ENCODE data around the gene MTRFR.

MTRFR gene

DNA sequence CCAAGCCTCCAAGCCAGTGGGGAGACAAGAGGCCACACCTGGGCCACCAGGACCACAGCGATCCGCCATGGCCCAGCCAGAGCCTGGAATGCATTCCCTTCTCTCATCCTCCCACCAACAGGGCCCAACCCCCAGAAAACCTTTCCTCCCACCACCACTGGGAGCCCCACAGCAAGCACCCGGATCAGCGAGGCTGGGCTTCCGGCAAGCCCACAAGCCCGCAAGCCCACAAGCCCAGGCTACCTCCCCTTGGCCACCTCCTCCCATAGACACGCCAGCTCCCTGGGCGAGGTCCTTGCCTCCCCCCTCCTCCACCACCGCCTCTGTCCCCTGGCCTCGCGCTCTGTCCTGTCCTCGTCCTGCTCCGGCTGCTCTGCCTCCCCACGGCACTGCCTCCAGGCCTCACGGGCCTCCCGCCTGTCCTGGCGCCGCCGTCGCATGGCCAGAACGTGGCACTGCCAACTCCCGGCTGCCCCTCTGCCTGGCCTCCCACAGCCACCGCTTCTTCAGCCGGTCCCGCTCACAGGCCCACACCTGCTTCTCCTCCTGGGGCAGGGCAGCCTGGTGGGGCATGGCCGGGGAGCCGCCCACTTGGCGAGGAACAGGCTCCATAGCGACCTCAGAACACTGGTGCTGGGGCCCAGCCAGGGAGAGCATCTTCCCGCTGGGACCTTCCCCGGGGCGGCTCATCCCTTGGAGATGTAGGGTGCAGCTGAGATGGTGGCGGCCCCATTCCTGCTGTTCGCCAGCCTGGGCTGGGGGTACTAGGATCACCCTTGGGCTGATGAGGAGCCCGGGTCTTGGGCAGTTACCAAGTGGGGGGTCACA, 32.8 kb downstream of the MTRFR start:
- Histone ChIP-seq H3K9me3 (ENCODE audit: insufficient read depth, low read depth, low read length) (peaks cover 1% of the 10 kb centered on the region; the same call in 1 of the 2 replicates), H3K36me3 (ENCODE audit: insufficient read depth, low read length) (peaks cover 65% of the 10 kb centered on the region), H3K27ac (ENCODE audit: low read depth, low read length) (no peak overlapping the region), H3K27me3 (ENCODE audit: insufficient read depth, low read length) (no peaks in the 10 kb centered on the region), H3K9ac (ENCODE audit: low read depth, low read length) (no peak overlapping the region), H3K4me3 (ENCODE audit: low read length) (no peak overlapping the region), H3K4me1 (ENCODE audit: insufficient read depth, low read length) (peaks cover 13% of the 10 kb centered on the region; the same call in 1 of the 2 replicates)
- 94% methylated on average over 35 of the region's 35 CpGs for WGBS

DNA sequence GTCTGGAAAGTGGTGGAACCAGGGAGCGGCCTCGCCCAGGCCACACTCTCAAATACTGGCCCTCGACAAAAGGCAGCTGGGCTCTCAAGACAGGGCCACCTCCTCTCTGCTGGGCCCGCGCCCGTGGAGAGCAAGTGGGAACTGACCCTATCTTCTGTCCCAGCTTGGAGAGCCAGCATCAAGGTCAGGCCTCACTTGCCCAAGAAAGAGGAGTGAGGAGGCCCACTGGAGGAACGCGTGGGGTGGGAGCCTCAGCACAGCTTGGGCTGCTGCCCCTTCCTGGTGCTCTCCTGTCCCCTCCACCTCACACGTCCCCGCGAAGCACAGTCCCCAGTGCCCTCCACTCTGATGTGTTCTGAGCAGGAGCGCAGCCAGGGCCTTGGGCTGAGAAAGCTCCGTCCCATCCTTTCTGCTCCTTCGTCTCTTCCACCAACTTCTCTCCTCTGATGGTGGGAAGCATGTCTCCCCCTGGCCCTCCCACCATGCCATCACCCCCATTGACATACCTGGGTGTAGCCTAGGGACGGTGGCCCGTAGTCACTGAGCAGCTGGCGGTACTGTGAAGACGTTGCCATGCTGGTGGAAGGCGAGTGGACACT, 33.5 kb downstream of the MTRFR start:
- no peaks in the 10 kb centered on the region for H3K27me3 ChIP-seq (ENCODE audit: insufficient read depth, low read length)
- no peak overlapping the region for H3K27ac ChIP-seq (ENCODE audit: low read depth, low read length)
- H3K9me3 ChIP-seq (ENCODE audit: insufficient read depth, low read depth, low read length) = no peaks in the 10 kb centered on the region
- H3K9ac ChIP-seq (ENCODE audit: low read depth, low read length) = no peak overlapping the region
- H3K4me3 ChIP-seq (ENCODE audit: low read length) = no peak overlapping the region
- H3K36me3 ChIP-seq (ENCODE audit: insufficient read depth, low read length) = peaks cover 58% of the 10 kb centered on the region
- WGBS = 95% methylated on average over 19 of the region's 19 CpGs
- H3K4me1 ChIP-seq (ENCODE audit: insufficient read depth, low read length) = peaks cover 13% of the 10 kb centered on the region; the same call in 1 of the 2 replicates

DNA sequence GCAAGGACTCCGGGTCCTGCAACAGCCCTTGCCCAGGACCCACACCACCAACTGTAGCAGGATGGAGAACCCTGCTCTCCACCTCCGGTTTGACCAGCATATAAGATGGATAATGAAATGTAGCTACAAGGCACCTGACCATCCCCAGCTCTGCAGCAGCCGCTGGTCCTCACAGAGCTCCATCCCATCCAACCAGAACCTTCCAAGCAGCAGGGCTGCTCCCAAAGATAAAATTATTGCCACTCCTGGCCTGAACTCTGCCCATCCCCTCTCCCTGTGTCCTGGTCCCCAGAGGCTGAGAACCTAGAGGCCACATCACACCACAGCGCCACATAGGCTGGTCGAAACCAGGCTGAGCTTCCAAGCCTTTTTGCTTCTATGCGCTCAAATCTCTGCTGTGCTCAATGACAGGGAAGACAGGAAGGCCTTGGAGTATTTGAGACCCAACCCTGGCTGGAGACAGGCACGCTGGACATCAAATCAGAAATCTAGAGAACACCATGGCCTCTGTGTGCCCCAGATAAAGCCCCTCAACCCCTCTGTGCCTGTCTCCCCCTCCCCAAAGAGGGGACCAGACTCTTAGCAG, 34.2 kb downstream of the MTRFR start:
- WGBS = 88% methylated on average over 6 of the region's 7 CpGs
- H3K36me3 ChIP-seq (ENCODE audit: insufficient read depth, low read length) = peaks cover 52% of the 10 kb centered on the region
- H3K27ac ChIP-seq (ENCODE audit: low read depth, low read length) = peak overlapping the region; percentile 20; the same call in 1 of the 2 replicates

DNA sequence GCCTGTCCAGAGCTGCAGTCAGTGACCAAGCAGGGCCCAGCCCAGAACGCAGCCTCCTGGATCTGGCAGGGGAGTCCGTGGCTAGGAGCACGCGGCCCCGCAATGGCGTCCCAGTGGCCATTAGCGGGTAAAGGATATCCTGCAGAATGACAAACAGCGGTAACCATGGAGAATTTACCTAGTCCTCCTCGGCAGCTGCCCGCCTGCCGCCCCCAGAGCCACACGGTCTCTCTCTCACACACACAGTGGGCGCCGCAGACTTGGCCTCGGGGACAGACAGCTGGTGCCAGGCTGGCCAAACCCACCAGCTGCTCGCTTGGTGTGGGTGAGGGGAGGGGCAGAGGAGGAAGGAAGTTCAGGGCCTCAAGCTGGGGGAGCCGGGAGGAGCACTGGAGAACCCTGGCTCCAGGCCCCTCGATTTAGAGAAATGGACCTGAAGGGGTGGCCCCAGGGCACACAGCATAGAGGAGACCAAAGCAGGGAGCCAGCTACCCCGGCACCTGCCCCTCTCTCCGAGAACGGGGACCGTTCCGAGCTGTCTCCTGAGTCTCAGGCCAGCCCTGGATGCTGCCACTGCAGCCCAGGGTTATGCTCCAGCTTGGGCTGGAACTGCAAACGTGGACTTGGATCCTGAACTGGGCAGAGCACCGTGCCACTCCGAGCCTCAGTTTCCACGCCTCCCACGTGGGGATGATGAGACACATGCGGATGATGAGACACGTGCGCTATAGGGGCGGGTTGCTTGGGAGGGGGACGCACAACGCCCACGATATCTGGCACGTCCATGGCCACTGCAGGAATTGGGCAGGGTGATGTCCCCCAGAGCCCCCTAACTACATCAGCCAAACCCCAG, 35.0 kb downstream of the MTRFR start:
- peaks cover 46% of the 10 kb centered on the region for H3K36me3 ChIP-seq (ENCODE audit: insufficient read depth, low read length)
- no peak overlapping the region for H3K4me3 ChIP-seq (ENCODE audit: low read length)
- H3K27ac ChIP-seq (ENCODE audit: low read depth, low read length) = peak overlapping the region; percentile 94
- H3K4me1 ChIP-seq (ENCODE audit: insufficient read depth, low read length) = peaks cover 21% of the 10 kb centered on the region; the same call in 1 of the 2 replicates
- WGBS = 92% methylated on average over 36 of the region's 36 CpGs
- H3K9ac ChIP-seq (ENCODE audit: low read depth, low read length) = peak overlapping the region; percentile 97; the same call in 1 of the 2 replicates
- H3K27me3 ChIP-seq (ENCODE audit: insufficient read depth, low read length) = no peaks in the 10 kb centered on the region
- H3K9me3 ChIP-seq (ENCODE audit: insufficient read depth, low read depth, low read length) = no peaks in the 10 kb centered on the region

More for the DNA sequence above, 34.2 kb downstream of the MTRFR start:
- H3K4me3 ChIP-seq (ENCODE audit: low read length) = no peak overlapping the region
- peaks cover 14% of the 10 kb centered on the region; the same call in 1 of the 2 replicates for H3K4me1 ChIP-seq (ENCODE audit: insufficient read depth, low read length)
- H3K9ac ChIP-seq (ENCODE audit: low read depth, low read length) = no peak overlapping the region
- H3K9me3 ChIP-seq (ENCODE audit: insufficient read depth, low read depth, low read length) = no peaks in the 10 kb centered on the region
- H3K27me3 ChIP-seq (ENCODE audit: insufficient read depth, low read length) = no peaks in the 10 kb centered on the region

DNA sequence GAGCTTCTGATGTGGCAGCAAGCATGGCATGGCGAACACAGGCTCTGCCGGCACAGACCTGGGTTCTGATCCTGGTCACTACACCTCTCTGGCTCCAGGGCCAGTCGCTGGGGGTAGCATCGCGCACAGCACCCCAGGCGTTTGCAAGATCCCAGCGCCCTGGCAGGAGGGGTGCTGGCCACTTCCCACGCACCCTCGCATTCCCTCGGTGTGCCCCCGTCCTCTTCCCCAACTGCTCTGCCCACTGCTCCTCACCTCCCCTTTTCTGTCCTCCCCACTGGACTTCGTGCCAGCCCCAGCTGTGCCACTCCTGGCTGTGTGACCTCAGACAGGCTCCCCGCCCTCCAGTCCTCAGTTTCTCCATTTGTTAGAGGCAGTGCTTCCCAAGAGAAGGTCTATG, 35.6 kb downstream of the MTRFR start:
- Histone ChIP-seq H3K27ac (ENCODE audit: low read depth, low read length) (peak overlapping the region; percentile 94), H3K36me3 (ENCODE audit: insufficient read depth, low read length) (peaks cover 40% of the 10 kb centered on the region), H3K9me3 (ENCODE audit: insufficient read depth, low read depth, low read length) (no peaks in the 10 kb centered on the region), H3K9ac (ENCODE audit: low read depth, low read length) (peak overlapping the region; percentile 97), H3K4me3 (ENCODE audit: low read length) (peak overlapping the region; percentile 88), H3K4me1 (ENCODE audit: insufficient read depth, low read length) (peaks cover 21% of the 10 kb centered on the region; the same call in 1 of the 2 replicates), H3K27me3 (ENCODE audit: insufficient read depth, low read length) (no peaks in the 10 kb centered on the region)
- 90% methylated on average over 13 of the region's 13 CpGs for WGBS

DNA sequence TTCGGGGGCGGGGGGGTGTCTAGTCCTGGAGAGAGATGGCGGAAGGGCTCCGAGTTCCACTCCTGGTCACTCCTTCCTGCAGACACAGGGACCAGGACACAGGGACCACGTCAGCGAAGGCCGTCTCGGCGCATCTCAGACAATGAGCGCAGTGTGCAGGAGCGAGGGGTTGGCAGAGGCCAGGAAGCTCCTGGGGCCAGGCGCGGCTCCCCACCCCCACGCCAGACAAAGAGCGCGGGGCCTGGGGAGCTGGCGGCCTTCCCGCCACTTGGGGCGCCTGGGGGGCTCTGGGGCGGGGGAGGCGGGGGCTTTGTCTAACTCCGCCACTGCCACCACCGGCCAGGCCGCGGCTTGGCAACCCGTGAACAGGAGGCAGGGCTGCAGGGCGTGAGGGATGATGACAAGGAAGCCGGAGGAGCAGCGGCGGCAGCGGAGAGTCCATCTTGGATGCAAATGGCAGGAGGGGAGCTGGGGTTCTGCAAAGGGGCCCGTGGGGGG, 36.2 kb downstream of the MTRFR start:
- WGBS = 9% methylated on average over 32 of the region's 32 CpGs
- Histone ChIP-seq H3K4me3 (ENCODE audit: low read length) (peak overlapping the region; percentile 88), H3K27me3 (ENCODE audit: insufficient read depth, low read length) (no peaks in the 10 kb centered on the region), H3K4me1 (ENCODE audit: insufficient read depth, low read length) (peaks cover 21% of the 10 kb centered on the region; the same call in 1 of the 2 replicates), H3K27ac (ENCODE audit: low read depth, low read length) (peak overlapping the region; percentile 94), H3K9me3 (ENCODE audit: insufficient read depth, low read depth, low read length) (no peaks in the 10 kb centered on the region), H3K36me3 (ENCODE audit: insufficient read depth, low read length) (peaks cover 38% of the 10 kb centered on the region), H3K9ac (ENCODE audit: low read depth, low read length) (peak overlapping the region; percentile 97)

DNA sequence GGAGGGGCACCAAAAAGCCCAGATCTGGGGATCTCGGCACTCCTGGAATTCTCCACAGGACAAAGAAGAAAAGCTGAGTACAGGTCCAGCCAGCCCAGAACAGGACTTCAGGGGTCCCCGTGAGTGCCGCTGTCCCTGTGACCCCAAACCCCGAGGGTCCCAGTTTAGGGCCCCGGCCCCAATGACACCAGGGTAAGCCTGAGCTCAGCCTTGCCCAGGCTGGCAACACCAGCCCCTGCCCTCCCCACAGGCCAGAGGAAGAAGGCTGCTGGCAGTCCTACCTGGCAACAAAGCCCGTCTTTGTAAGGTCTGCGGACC, 36.6 kb downstream of the MTRFR start:
- no peaks in the 10 kb centered on the region for H3K27me3 ChIP-seq (ENCODE audit: insufficient read depth, low read length)
- WGBS = 2% methylated on average over 7 of the region's 7 CpGs
- peaks cover 35% of the 10 kb centered on the region for H3K36me3 ChIP-seq (ENCODE audit: insufficient read depth, low read length)
- peaks cover 21% of the 10 kb centered on the region; the same call in 1 of the 2 replicates for H3K4me1 ChIP-seq (ENCODE audit: insufficient read depth, low read length)
- peak overlapping the region; percentile 94 for H3K27ac ChIP-seq (ENCODE audit: low read depth, low read length)
- H3K9ac ChIP-seq (ENCODE audit: low read depth, low read length) = peak overlapping the region; percentile 97
- no peaks in the 10 kb centered on the region for H3K9me3 ChIP-seq (ENCODE audit: insufficient read depth, low read depth, low read length)
- H3K4me3 ChIP-seq (ENCODE audit: low read length) = peak overlapping the region; percentile 88

DNA sequence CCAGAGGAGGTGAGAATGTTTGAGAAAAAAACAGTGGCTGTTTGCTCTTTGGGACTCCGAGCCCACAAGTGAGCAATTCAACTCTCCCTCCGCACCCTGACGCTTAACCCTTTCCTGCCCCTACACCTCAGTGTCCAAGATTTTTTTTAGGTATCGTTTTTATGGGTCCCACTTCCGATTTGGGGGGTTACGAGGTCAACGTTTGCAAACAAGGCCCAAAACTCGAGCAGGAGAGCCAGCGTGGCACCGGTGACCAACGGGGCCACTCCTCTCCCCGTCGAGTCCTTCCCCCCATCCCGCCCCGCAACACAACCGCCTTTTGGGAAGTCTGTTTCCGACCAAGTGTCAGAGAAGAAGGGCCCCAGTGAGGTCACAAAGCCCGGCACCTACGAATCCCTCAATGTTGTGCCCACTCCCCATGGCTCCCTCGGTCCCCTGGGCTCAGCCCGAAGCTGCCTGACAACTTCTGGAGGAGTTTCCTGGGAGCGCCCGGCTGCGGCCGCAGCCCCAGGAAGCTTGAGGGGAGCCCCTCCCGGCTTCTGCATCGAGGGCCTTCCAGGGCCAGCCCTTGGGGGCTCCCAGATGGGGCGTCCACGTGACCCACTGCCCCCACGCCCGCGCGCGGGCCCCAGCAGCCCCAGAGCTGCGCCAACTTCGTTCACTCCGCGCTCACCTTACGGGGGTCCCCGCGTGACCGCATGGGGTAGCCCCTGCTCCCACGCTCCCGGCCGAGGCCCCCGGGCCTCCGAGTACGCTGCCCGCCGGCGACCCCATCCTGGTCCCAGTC, 37.2 kb downstream of the MTRFR start:
- Histone ChIP-seq H3K4me3 (ENCODE audit: low read length) (peak overlapping the region; percentile 88), H3K36me3 (ENCODE audit: insufficient read depth, low read length) (peaks cover 29% of the 10 kb centered on the region), H3K9me3 (ENCODE audit: insufficient read depth, low read depth, low read length) (no peaks in the 10 kb centered on the region), H3K4me1 (ENCODE audit: insufficient read depth, low read length) (peaks cover 21% of the 10 kb centered on the region; the same call in 1 of the 2 replicates), H3K27ac (ENCODE audit: low read depth, low read length) (peak overlapping the region; percentile 94), H3K27me3 (ENCODE audit: insufficient read depth, low read length) (no peaks in the 10 kb centered on the region), H3K9ac (ENCODE audit: low read depth, low read length) (peak overlapping the region; percentile 97)
- WGBS = under 1% methylated on average over 51 of the region's 51 CpGs

DNA sequence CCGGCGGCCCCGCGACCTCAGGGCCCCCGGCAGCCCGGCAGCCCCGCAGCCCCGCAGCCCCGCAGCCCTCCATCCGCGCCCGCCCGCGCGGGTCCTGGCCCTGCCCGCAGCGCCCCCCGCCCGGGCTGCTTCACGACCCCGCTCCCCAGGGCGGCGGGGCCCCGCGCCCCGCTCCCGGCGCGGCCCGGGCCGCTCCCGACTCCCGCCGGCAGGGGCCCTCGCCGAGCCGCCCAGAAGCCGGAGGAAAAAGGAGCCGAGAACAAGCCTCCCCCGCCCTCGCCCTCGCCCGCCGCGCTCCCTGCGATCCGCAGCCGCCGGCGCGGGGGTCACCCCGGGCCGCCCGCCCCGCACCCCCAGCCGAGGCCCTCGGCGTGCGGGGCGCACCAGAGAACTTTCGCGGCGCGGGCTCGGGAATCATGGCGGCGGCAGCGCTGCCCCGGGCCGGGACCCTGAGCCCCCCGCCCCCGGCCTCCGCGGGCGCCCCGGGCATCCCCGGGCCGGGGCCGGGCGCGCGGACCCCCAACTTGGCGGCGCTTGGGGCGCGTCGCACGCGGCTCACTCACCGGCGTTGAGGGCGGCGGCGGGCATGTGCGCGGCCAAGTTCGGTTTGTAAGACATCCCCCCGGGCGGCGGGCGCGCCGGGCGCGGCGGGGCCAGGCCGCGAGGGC, 37.9 kb downstream of the MTRFR start:
- Histone ChIP-seq H3K9me3 (ENCODE audit: insufficient read depth, low read depth, low read length) (no peaks in the 10 kb centered on the region), H3K4me3 (ENCODE audit: low read length) (peak overlapping the region; percentile 88), H3K27ac (ENCODE audit: low read depth, low read length) (peak overlapping the region; percentile 94; the same call in 1 of the 2 replicates), H3K27me3 (ENCODE audit: insufficient read depth, low read length) (no peaks in the 10 kb centered on the region), H3K4me1 (ENCODE audit: insufficient read depth, low read length) (peaks cover 21% of the 10 kb centered on the region; the same call in 1 of the 2 replicates), H3K36me3 (ENCODE audit: insufficient read depth, low read length) (peaks cover 22% of the 10 kb centered on the region), H3K9ac (ENCODE audit: low read depth, low read length) (peak overlapping the region; percentile 97)
- under 1% methylated on average over 108 of the region's 108 CpGs for WGBS
